Measurements from ENCODE around the gene SHOC2. TPM values are rescaled to one million over a fixed set of nuclear protein-coding genes. Genes with fewer than 3 reads are reported as not detected.

Gene SHOC2
- total RNA-seq, 1 donor: 63.9 TPM

DNA sequence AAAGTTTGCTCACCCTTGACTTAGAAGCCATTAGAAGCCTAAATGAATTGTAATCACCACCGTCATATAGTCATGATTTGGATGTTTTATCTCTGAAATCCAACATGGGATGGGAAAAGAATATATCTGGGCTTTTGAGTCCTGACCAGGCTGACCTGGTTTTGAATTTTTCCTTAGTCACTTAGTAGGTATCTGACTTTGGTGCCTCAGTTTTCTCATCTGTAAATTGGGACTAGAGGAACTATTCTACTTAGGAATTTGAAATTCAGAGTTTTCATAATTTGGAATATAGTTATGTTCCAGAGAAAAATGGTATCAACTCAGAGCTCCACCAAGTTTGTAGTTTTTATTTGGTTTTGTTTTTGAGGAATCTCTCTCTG, 40.9 kb downstream of the SHOC2 start:
- H3K4me3 ChIP-seq (ENCODE audit: low read depth, low read length): no peak overlapping the region
- no peak for DNase-seq (ENCODE audit: low read depth)
- TF ChIP-seq, protein P1, sequence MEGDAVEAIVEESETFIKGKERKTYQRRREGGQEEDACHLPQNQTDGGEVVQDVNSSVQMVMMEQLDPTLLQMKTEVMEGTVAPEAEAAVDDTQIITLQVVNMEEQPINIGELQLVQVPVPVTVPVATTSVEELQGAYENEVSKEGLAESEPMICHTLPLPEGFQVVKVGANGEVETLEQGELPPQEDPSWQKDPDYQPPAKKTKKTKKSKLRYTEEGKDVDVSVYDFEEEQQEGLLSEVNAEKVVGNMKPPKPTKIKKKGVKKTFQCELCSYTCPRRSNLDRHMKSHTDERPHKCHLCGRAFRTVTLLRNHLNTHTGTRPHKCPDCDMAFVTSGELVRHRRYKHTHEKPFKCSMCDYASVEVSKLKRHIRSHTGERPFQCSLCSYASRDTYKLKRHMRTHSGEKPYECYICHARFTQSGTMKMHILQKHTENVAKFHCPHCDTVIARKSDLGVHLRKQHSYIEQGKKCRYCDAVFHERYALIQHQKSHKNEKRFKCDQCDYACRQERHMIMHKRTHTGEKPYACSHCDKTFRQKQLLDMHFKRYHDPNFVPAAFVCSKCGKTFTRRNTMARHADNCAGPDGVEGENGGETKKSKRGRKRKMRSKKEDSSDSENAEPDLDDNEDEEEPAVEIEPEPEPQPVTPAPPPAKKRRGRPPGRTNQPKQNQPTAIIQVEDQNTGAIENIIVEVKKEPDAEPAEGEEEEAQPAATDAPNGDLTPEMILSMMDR (IDR thresholded peaks at IDR 0.05; ENCODE audit: insufficient read depth, low read length): no peak

DNA sequence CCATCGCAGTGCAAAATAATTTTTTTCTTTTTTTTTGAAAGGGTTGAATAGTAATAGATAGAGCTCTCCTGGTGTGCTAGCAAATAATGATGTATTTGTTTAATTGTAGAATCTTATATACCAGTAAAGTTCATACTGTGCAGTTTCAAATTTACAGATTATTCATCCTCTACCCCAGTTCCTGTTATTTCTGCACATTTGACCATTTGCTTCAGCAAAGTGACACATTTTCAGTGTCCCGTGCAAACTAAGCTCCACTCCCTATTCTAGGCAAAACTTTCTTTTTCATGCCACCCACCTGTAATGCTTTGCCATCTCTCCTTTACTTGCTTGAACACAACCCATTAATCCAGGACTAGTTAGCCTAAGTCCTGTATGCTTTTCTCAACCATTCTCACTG, 43.0 kb downstream of the SHOC2 start:
- TF ChIP-seq, protein P1 (IDR thresholded peaks at IDR 0.05; ENCODE audit: insufficient read depth, low read length): no peak
- DNase-seq (ENCODE audit: low read depth): no peak
- no peak overlapping the region for H3K4me3 ChIP-seq (ENCODE audit: low read depth, low read length)

DNA sequence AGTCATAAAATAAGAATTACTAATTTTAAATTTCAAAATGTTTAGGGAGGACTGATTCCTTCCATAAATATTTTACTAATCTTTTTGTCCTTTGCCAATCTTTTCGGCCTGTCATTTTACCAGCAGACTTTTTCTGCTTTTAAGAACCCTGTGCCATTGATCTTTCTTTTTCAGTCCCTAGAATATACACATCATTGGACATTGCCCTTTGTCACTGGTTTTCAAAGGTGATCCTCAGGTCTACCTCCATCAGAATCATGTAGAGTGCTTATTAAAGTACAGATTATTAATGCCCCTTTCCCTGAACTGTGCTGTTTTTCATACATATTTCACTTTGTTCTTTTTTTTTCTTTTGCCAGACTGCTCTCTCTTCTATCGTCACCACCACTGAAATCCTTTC, 43.8 kb downstream of the SHOC2 start:
- no peak for DNase-seq (ENCODE audit: low read depth)
- H3K4me3 ChIP-seq (ENCODE audit: low read depth, low read length): no peak overlapping the region
- TF ChIP-seq, protein P1 (IDR thresholded peaks at IDR 0.05; ENCODE audit: insufficient read depth, low read length): no peak

DNA sequence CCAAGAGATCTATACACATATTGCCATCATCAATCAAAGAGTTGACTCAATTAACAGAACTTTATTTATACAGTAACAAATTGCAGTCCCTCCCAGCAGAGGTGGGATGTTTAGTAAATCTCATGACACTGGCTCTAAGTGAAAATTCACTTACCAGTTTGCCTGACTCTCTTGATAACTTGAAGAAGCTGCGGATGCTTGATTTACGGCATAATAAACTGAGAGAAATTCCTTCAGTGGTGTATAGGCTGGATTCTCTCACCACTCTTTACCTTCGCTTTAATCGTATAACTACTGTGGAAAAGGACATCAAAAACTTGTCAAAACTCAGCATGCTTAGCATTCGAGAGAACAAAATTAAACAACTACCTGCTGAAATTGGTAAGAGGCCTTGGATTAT, 45.3 kb downstream of the SHOC2 start:
- H3K4me3 ChIP-seq (ENCODE audit: low read depth, low read length): no peak overlapping the region
- TF ChIP-seq, protein P1 (IDR thresholded peaks at IDR 0.05; ENCODE audit: insufficient read depth, low read length): no peak
- DNase-seq (ENCODE audit: low read depth): no peak

DNA sequence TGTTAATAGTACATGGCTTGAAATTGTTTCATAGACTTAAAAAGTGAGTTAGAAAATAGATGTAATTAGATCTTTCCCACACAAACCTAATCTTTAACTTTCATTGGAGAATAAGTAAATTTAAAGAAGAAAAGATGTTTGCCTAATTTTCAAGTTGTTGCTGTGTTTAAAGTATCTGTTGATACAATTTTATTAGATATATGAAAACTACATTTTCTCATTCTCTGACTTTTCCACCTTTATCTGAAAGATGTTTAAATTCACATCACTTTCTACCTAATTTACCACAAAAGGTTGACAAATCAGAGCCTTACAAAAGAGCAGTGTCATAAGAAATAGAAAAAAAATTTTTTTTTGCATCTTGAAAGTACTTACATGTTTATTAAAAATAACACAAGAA, 45.8 kb downstream of the SHOC2 start:
- H3K4me3 ChIP-seq (ENCODE audit: low read depth, low read length): no peak overlapping the region
- no peak for DNase-seq (ENCODE audit: low read depth)
- TF ChIP-seq, protein P1 (IDR thresholded peaks at IDR 0.05; ENCODE audit: insufficient read depth, low read length): no peak

DNA sequence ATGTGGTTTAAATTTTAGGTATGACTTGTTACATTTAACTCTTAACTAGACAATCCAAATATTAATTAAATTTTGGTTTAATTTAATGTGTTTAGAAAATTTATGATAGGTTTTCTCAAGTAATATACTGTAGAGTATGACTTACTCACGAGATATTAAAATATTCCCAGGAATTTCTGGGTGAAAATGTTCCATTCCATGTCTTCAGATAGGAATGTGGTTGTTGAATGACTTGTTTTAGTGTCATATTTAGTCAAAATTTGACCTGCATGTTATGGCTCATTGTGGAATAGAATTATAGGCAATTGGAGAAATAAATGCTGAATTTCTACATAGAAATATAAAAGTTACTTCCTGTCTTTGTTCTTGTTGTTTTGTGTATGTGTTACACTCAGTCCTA, 46.7 kb downstream of the SHOC2 start:
- DNase-seq (ENCODE audit: low read depth): no peak

More for the DNA sequence above, 46.7 kb downstream of the SHOC2 start:
- H3K4me3 ChIP-seq (ENCODE audit: low read depth, low read length): no peak overlapping the region
- TF ChIP-seq, protein P1 (IDR thresholded peaks at IDR 0.05; ENCODE audit: insufficient read depth, low read length): no peak

Measured in fibroblast of the aortic adventitia (primary cell).